ENCODE measurements around the gene ADCY7. TPM values are rescaled to one million over a fixed set of nuclear protein-coding genes. Genes with fewer than 3 reads are reported as not detected.
"Not testable (repeated sequence)": the region's sequence is repeated elsewhere in the genome, so short reads cannot be mapped to it uniquely, and the experiment has no call there.

Gene ADCY7
- total RNA-seq, 1 experiment from 2014 or later, result 28.8 TPM

GRCh38 chr16:50336884-50337283 lies 70.5 kb downstream of the ADCY7 start:
- no peak for DNase-seq (ENCODE audit: low spot score)

GRCh38 chr16:50338371-50339231 lies 72.2 kb downstream of the ADCY7 start:
- DNase-seq (ENCODE audit: low spot score), result no peak

GRCh38 chr16:50340578-50340977 lies 74.2 kb downstream of the ADCY7 start:
- DNase-seq (ENCODE audit: low spot score), result no peak

- not testable (repeated sequence) for DNase-seq (ENCODE audit: low spot score)
Measured at GRCh38 chr16:50343566-50343965, 77.2 kb downstream of the ADCY7 start.

GRCh38 chr16:50345210-50345609 lies 78.9 kb downstream of the ADCY7 start:
- not testable (repeated sequence) for DNase-seq (ENCODE audit: low spot score)

- no peak for DNase-seq (ENCODE audit: low spot score)
Measured at GRCh38 chr16:50351116-50351515, 84.8 kb downstream of the ADCY7 start.

- no peak for DNase-seq (ENCODE audit: low spot score)
Measured at GRCh38 chr16:50351952-50352351, 85.6 kb downstream of the ADCY7 start.

GRCh38 chr16:50354082-50354481 lies 87.7 kb downstream of the ADCY7 start:
- DNase-seq (ENCODE audit: low spot score), result no peak

- no peak for DNase-seq (ENCODE audit: low spot score)
Measured at GRCh38 chr16:50354629-50355456, 88.5 kb downstream of the ADCY7 start.

GRCh38 chr16:50359626-50360025 lies 93.3 kb downstream of the ADCY7 start:
- no peak for DNase-seq (ENCODE audit: low spot score)

GRCh38 chr16:50360033-50360778 lies 93.9 kb downstream of the ADCY7 start:
- no peak for DNase-seq (ENCODE audit: low spot score)

- no peak for DNase-seq (ENCODE audit: low spot score)
Measured at GRCh38 chr16:50360779-50361178, 94.4 kb downstream of the ADCY7 start.

GRCh38 chr16:50363656-50364055 lies 97.3 kb downstream of the ADCY7 start:
- DNase-seq (ENCODE audit: low spot score), result no peak

- no peak for DNase-seq (ENCODE audit: low spot score)
Measured at GRCh38 chr16:50365791-50366575, 99.6 kb downstream of the ADCY7 start.

Other genes starting within 250 kb of the ADCY7 start
- gene CNEP1R1, start 241.3 kb upstream of the ADCY7 start, total RNA-seq (2014; rRNA removed; shearing (Covaris generic)), result 24.3 and 34.1 TPM in 2 replicates
- gene HEATR3, start 200.6 kb upstream of the ADCY7 start, total RNA-seq (2014; rRNA removed; shearing (Covaris generic)), result 13.7 and 14.6 TPM in 2 replicates
- gene TENT4B, start 113.2 kb upstream of the ADCY7 start, total RNA-seq (2014; rRNA removed; shearing (Covaris generic)), result 3.9 and 6.1 TPM in 2 replicates
- gene BRD7, start 102.4 kb downstream of the ADCY7 start, total RNA-seq (2014; rRNA removed; shearing (Covaris generic)), result 34.7 and 43.8 TPM in 2 replicates